Measurements from ENCODE around the gene LHX2. TPM values are rescaled to one million over a fixed set of nuclear protein-coding genes. Genes with fewer than 3 reads are reported as not detected.

LHX2 gene
- total RNA-seq, 1 donor from 2014 or later, result not detected

DNA sequence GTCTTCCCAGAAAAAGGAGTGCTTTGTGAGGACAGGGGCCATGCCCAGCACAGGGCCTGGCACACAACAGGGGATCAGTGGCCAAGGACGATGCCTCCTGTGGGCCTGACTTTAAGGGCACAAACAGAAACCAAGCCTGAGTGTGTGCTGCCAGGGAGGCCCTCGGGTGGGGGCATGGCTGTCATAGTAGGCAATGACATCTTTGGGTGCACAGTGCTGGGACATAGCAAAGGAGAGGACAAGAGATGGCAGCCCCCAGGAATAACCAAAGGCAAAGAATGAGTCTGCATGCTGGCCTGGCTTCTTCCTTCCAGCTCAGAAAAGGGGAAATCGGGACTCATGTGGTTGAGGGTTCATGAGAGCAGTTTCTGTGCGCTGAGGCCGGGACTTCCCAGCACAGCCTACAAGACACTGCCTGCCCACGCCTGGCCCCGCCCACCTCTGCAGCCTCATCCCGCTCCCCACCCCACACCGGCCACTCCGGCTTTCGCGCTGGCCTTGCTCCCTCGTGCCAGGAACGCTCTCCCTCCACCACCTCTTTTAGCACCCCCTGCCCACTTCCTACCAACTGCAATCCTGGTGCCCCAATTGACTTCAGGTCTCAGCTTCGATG, 13.8 kb upstream of the LHX2 start:
- TF ChIP-seq, protein P1, sequence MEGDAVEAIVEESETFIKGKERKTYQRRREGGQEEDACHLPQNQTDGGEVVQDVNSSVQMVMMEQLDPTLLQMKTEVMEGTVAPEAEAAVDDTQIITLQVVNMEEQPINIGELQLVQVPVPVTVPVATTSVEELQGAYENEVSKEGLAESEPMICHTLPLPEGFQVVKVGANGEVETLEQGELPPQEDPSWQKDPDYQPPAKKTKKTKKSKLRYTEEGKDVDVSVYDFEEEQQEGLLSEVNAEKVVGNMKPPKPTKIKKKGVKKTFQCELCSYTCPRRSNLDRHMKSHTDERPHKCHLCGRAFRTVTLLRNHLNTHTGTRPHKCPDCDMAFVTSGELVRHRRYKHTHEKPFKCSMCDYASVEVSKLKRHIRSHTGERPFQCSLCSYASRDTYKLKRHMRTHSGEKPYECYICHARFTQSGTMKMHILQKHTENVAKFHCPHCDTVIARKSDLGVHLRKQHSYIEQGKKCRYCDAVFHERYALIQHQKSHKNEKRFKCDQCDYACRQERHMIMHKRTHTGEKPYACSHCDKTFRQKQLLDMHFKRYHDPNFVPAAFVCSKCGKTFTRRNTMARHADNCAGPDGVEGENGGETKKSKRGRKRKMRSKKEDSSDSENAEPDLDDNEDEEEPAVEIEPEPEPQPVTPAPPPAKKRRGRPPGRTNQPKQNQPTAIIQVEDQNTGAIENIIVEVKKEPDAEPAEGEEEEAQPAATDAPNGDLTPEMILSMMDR (IDR thresholded peaks at IDR 0.05; ENCODE audit: insufficient read depth, low read length, severe bottlenecking), result no peak
- peak; percentile 62 for DNase-seq (ENCODE audit: low read depth)
- FAIRE-seq, result no peak
- Histone ChIP-seq H3K27me3 (ENCODE audit: control insufficient read depth, insufficient read depth, low read length) (peaks cover 54% of the 10 kb centered on the region), H3K36me3 (ENCODE audit: control insufficient read depth, insufficient read depth, low read length) (no peaks in the 10 kb centered on the region), H3K4me3 (ENCODE audit: low read depth, low read length) (no peak overlapping the region)

DNA sequence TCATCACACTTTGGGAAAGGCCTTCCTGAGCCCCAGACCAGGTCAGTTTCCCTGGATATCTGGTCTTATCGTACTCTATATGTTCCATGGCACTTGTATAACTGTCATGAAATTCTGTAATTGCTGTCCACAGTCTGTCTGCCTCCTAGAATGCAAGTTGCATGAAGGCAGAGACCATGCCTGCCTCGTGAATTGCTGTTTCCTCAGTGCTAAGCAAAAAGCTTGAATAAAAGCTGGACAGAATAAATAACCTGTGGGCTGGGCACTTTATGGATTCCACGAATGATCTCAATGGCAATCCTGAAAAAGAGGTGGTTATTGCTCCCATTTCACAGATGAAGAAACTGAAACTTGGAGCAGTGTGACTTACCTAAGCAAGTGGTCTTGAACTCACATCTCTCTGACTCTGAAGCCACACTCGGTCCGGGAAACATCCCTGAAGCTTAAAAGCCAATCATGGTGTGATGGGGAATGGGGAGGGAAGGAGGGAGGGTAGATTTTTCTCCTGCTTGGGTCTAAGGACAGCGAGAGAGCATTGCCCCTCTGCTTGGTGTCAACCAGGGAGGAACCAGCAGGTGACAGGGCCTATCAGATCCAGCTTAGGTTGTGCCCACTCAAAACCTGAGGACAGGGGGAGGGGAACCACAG, 13.2 kb upstream of the LHX2 start:
- TF ChIP-seq, protein P1 (IDR thresholded peaks at IDR 0.05; ENCODE audit: insufficient read depth, low read length, severe bottlenecking), result no peak
- DNase-seq (ENCODE audit: low read depth) (no peak), FAIRE-seq (no peak)
- Histone ChIP-seq H3K27me3 (ENCODE audit: control insufficient read depth, insufficient read depth, low read length) (peaks cover 57% of the 10 kb centered on the region), H3K4me3 (ENCODE audit: low read depth, low read length) (no peak overlapping the region), H3K36me3 (ENCODE audit: control insufficient read depth, insufficient read depth, low read length) (no peaks in the 10 kb centered on the region)

DNA sequence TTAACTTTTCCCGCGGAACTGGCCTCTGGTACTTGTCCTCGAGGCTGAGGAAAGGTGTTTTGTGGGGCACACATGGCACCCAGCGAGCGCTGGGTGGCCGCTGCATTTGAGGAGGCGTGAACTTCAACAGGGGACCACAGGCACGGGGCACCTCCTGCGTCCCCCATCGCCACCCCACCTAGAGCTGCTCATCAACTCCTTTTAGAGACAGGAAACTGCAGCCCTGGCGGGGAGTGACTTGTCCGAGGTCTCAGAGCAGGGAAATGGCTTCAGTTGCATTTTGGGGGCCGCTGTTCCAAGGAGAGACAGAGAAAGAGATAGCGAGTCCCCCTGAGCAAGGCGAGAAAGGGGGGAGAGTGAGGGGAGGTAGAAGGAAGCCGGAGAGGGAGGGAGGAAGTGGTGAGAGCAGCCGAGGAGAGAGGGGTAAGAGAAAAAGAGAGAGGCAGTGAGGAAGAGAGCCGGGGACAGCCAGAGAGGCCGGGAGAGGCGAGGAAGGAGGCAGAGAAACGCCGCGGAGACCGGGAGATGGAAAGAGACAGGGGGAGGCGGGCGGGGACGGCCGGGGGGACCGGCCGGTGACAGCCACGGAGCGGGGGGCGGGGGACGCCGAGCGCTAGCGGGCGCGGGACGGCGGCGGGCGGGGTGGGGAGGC, 12.5 kb upstream of the LHX2 start:
- Histone ChIP-seq H3K27me3 (ENCODE audit: control insufficient read depth, insufficient read depth, low read length) (peaks cover 64% of the 10 kb centered on the region), H3K36me3 (ENCODE audit: control insufficient read depth, insufficient read depth, low read length) (no peaks in the 10 kb centered on the region), H3K4me3 (ENCODE audit: low read depth, low read length) (no peak overlapping the region)
- TF ChIP-seq, protein P1 (IDR thresholded peaks at IDR 0.05; ENCODE audit: insufficient read depth, low read length, severe bottlenecking), result no peak
- FAIRE-seq (no peak), DNase-seq (ENCODE audit: low read depth) (no peak)

DNA sequence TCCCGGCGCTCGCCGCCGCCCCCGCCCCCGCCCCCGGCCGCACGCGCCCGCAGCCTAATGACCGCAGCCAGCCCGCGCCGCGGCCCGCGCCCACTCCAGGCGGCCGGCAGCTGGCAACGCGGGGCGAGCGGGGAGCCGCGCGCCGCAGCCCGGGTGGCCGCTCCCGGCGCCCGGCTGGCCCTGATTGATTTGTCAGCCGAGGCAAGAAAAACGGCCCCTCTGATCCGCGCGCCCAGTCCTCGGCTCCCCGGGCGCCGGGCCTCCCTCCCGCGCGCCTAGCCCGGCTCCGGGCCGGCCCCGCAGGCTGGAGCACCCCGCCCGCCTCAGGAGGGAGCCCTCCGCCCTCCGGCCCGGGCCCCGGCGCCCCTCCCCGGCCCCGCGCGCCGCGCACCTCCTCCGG, 11.9 kb upstream of the LHX2 start:
- Histone ChIP-seq H3K27me3 (ENCODE audit: control insufficient read depth, insufficient read depth, low read length) (peaks cover 65% of the 10 kb centered on the region), H3K4me3 (ENCODE audit: low read depth, low read length) (no peak overlapping the region), H3K36me3 (ENCODE audit: control insufficient read depth, insufficient read depth, low read length) (no peaks in the 10 kb centered on the region)
- no peak for FAIRE-seq
- no peak for DNase-seq (ENCODE audit: low read depth)
- TF ChIP-seq, protein P1 (IDR thresholded peaks at IDR 0.05; ENCODE audit: insufficient read depth, low read length, severe bottlenecking), result no peak

DNA sequence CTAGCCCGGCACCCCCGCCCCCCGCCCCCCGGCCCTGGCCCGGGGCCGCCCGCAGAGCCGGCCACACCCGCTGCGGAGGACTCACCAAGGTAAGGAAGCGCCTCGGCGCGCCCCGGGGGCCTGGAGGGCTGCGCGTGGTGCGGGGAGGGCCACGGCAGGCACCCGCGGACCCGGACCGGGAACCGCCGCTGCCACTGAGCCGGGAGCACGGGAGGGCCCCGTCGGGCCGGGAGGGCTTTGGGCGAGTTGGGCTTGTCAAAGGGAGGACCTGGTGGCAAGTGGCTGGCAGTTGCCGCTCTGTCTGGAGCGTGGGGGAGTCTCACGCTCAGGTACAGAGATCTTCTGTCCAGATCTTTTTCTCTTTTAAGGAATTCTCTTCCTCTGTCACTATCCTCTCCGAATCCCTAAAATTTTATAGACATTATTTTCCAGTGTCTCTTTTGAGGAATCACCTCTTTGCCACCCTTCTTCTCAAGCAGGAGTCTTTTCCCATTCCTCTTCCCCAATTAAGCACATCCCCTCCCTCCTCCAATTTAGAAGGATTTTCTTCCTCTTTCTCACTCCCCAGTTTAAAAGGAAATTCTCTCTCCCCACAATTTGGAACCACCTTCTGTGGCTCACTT, 11.3 kb upstream of the LHX2 start:
- no peak overlapping the region for H3K4me3 ChIP-seq (ENCODE audit: low read depth, low read length)
- DNase-seq (ENCODE audit: low read depth), result no peak
- TF ChIP-seq, protein P1 (IDR thresholded peaks at IDR 0.05; ENCODE audit: insufficient read depth, low read length, severe bottlenecking), result no peak
- peaks cover 69% of the 10 kb centered on the region for H3K27me3 ChIP-seq (ENCODE audit: control insufficient read depth, insufficient read depth, low read length)
- no peaks in the 10 kb centered on the region for H3K36me3 ChIP-seq (ENCODE audit: control insufficient read depth, insufficient read depth, low read length)
- no peak for FAIRE-seq

All from bronchial epithelial cell (primary cell).